Sigmoid colon (tissue), 4 donors: ENCODE measurements around the gene AIRE.

ENCODE experiments used
- CTCF ChIP-seq, 4 experiments: fragments of 450-650 bp in 3 of 4; fragments of 200-600 bp in 1 of 4; IDR thresholded peaks; one replicate each; pipeline ENCODE4 v1.5.1; 2016 to 2019; ENCODE audit warnings: antibody characterized with exemption in 4 of 4, mild to moderate bottlenecking in 3 of 4, moderate library complexity in 2 of 4
- POLR2AphosphoS5 ChIP-seq, 4 donors: sonication (generic); formaldehyde crosslinking; IDR thresholded peaks; one replicate each; pipeline ENCODE4 v1.6.1; 2017; ENCODE audit warnings: antibody characterized with exemption in 4 of 4

GRCh38 chr21:44317871-44318270, 32.2 kb downstream of the AIRE start:
- TF ChIP-seq POLR2AphosphoS5 (IDR thresholded peaks at IDR 0.05) (no peak), CTCF (IDR thresholded peaks at IDR 0.05) (no peak)
